Measurements from ENCODE around the gene C1R. TPM values are rescaled to one million over a fixed set of nuclear protein-coding genes. Genes with fewer than 3 reads are reported as not detected.

The C1R gene
- total and polyA plus RNA-seq, 2 of the 8 experiments (the other 6 are each of a cell fraction or from before 2014, with no cell fraction given) = 6.9 to 16.3 TPM

GRCh38 chr12:7075518-7075917 is 16.7 kb downstream of the C1R start (continued):
- TF ChIP-seq SP4 (IDR thresholded peaks at IDR 0.05; ENCODE audit: low read length) = no peak
- no peak for TF ChIP-seq GTF2F1 (IDR thresholded peaks at IDR 0.05; ENCODE audit: borderline replicate concordance, low read depth, low read length)
- no peak for TF ChIP-seq GABPA (IDR thresholded peaks at IDR 0.05; ENCODE audit: borderline replicate concordance, insufficient read depth, low read length)
- no peak for TF ChIP-seq EGR1 (IDR thresholded peaks at IDR 0.05; ENCODE audit: borderline replicate concordance, low read depth, low read length)
